ENCODE data around the gene AMBRA1. TPM values are rescaled to one million over a fixed set of nuclear protein-coding genes. Genes with fewer than 3 reads are reported as not detected.
A peak's percentile ranks its signal among the peaks of the same experiment; 100 is the strongest.

AMBRA1 gene
- total RNA-seq, 2 experiments from 2014 or later: 24.6 to 30.7 TPM

GRCh38 chr11:46346886-46347636 lies 246.8 kb downstream of the AMBRA1 start, which contains the start of gene DGKZ:
Gene DGKZ, plus strand, starts transcription at chr11:46347463. Its CDS starts 197 bp downstream, at chr11:46347660.
- POLR2A ChIA-PET: interaction anchor here (4.1 kb wide), 1 partner anchor 14 kb away, joined by 38 read pairs; no protein-coding TSS in a partner anchor
- intact Hi-C loops (cut with micrococcal nuclease; ENCODE audit: unreplicated experiment): loop anchor here (1.0 kb wide), 2 partner anchors 20 to 226 kb away; partner anchors contain the start of gene PHF21A
- peaks cover 8% of the 10 kb centered on the region; the same call in 1 of the 2 replicates for H4K20me1 ChIP-seq (ENCODE audit: insufficient read depth, low read length)

More at GRCh38 chr11:46346886-46347636, 246.8 kb downstream of the AMBRA1 start, which contains the start of gene DGKZ:
- H3K9me3 ChIP-seq (ENCODE audit: low read length): no peaks in the 10 kb centered on the region
- CTCF ChIA-PET (ENCODE audit: unreplicated experiment): no interaction called here
- H3K9me2 ChIP-seq (ENCODE audit: insufficient read depth, low read length): no peaks in the 10 kb centered on the region
- H3K27ac ChIP-seq (ENCODE audit: low read depth, low read length, poor library complexity, severe bottlenecking): peak within 1 kb of the TSS; percentile 49
- H3K36me3 ChIP-seq (ENCODE audit: insufficient read depth, low read length): peaks cover 13% of the 10 kb centered on the region; the same call in 1 of the 2 replicates
- H3K4me1 ChIP-seq (ENCODE audit: insufficient read depth, low read length, poor library complexity, severe bottlenecking): peaks cover 55% of the 10 kb centered on the region
- peak; percentile 70 for TF ChIP-seq CTCF (conservative IDR thresholded peaks at IDR 0.05; ENCODE audit: low read length)
- no peak for TF ChIP-seq EZH2phosphoT487 (IDR thresholded peaks at IDR 0.05; ENCODE audit: borderline replicate concordance, low read depth, low read length)
- H3K4me3 ChIP-seq (ENCODE audit: low read depth, low read length, poor library complexity, severe bottlenecking): peak within 1 kb of the TSS; percentile 100
- peak within 1 kb of the TSS; percentile 99 for H3K4me2 ChIP-seq (ENCODE audit: low read length)
- BruUV-seq (replicated peaks): no TSS peak
- peak; percentile 89 for DNase-seq (ENCODE audit: low spot score)
- H2AFZ ChIP-seq (ENCODE audit: low read length): peak within 1 kb of the TSS; percentile 75; the same call in 1 of the 2 replicates
- H3K79me2 ChIP-seq (ENCODE audit: insufficient read depth, low read depth, low read length): peaks cover 32% of the 10 kb centered on the region

Small RNA genes lying within 50 kb of the gene (microRNA-seq; reads per million reads assigned to microRNA genes)
- not detected for gene MIR3160-1 (ENCODE audit: borderline replicate concordance)
- gene MIR3160-2 (ENCODE audit: borderline replicate concordance): not detected
- gene MIR4688 (ENCODE audit: borderline replicate concordance): 3.0 reads per million

Small RNA genes lying within 50 kb of the gene (small RNA-seq; reads per million reads assigned to genes)
- gene MIR3160-1 (not detected), gene MIR4688 (not detected)

Other genes starting within 250 kb of the AMBRA1 start
- gene DGKZ, start 246.6 kb downstream of the AMBRA1 start, total RNA-seq (2014; rRNA removed; shearing (Covaris generic)): 110 and 134 TPM in 2 replicates
- gene DGKZ, start 246.6 kb downstream of the AMBRA1 start, total RNA-seq (2022): 141 and 163 TPM in 2 replicates
- 4.1 and 5.1 TPM in 2 replicates for gene MDK, start 212.4 kb downstream of the AMBRA1 start, total RNA-seq (2014; rRNA removed; shearing (Covaris generic))
- gene MDK, start 212.4 kb downstream of the AMBRA1 start, total RNA-seq (2022): 5.4 and 6.2 TPM in 2 replicates
- gene CHRM4, start 202.2 kb downstream of the AMBRA1 start, total RNA-seq (2014; rRNA removed; shearing (Covaris generic)): 0.09 TPM in 1 of 2 replicates, not detected in the other
- 0.24 TPM in 1 of 2 replicates, not detected in the other for gene CHRM4, start 202.2 kb downstream of the AMBRA1 start, total RNA-seq (2022)
- gene HARBI1, start 23.2 kb upstream of the AMBRA1 start, total RNA-seq (2014; rRNA removed; shearing (Covaris generic)): 4.8 and 5.2 TPM in 2 replicates
- 7.1 and 8.4 TPM in 2 replicates for gene HARBI1, start 23.2 kb upstream of the AMBRA1 start, total RNA-seq (2022)
- 53.2 and 60.6 TPM in 2 replicates for gene ATG13, start 23.5 kb upstream of the AMBRA1 start, total RNA-seq (2014; rRNA removed; shearing (Covaris generic))
- gene ATG13, start 23.5 kb upstream of the AMBRA1 start, total RNA-seq (2022): 46.4 and 68.6 TPM in 2 replicates
- 14.1 and 16.3 TPM in 2 replicates for gene ARHGAP1, start 106.6 kb upstream of the AMBRA1 start, total RNA-seq (2014; rRNA removed; shearing (Covaris generic))
- gene ARHGAP1, start 106.6 kb upstream of the AMBRA1 start, total RNA-seq (2022): 42.6 and 43.3 TPM in 2 replicates
- gene ZNF408, start 107.0 kb upstream of the AMBRA1 start, total RNA-seq (2014; rRNA removed; shearing (Covaris generic)): 7.2 and 15.2 TPM in 2 replicates
- gene ZNF408, start 107.0 kb upstream of the AMBRA1 start, total RNA-seq (2022): 13.8 and 15.7 TPM in 2 replicates
- gene F2, start 125.2 kb upstream of the AMBRA1 start, total RNA-seq (2014; rRNA removed; shearing (Covaris generic)): not detected in 2 replicates
- 0.48 TPM in 1 of 2 replicates, not detected in the other for gene F2, start 125.2 kb upstream of the AMBRA1 start, total RNA-seq (2022)